SU-DHL-6 (cell line): ENCODE measurements around the gene NAT14.

Experiments used
- H2AFZ ChIP-seq: fragments of 200-600 bp; sonication (generic); 2 replicates; pipeline ENCODE4 v1.6.1; 2014; ENCODE audit warnings: low read depth, mild to moderate bottlenecking, moderate library complexity, mixed read lengths, antibody characterized with exemption, low read length; ENCODE audit not compliant: severe bottlenecking
- H3F3A ChIP-seq: fragments of 200-600 bp; shearing (Covaris generic); 2 replicates; pipeline ENCODE4 v1.6.0; 2016; ENCODE audit warnings: antibody characterized with exemption, mild to moderate bottlenecking; ENCODE audit not compliant: insufficient read depth
- H3K27ac ChIP-seq: fragments of 200-600 bp; sonication (generic); 2 replicates; pipeline ENCODE4 v1.5.1; 2016; ENCODE audit warnings: low read depth, mild to moderate bottlenecking, low read length, moderate library complexity, mixed read lengths
- H3K27me3 ChIP-seq: fragments of 200-600 bp; sonication (generic), shearing (Covaris generic); 2 replicates; pipeline ENCODE4 v1.6.0; 2014; ENCODE audit warnings: mild to moderate bottlenecking, low read length
- H3K36me3 ChIP-seq: fragments of 200-600 bp; sonication (generic); 2 replicates; pipeline ENCODE4 v1.6.1; 2014; ENCODE audit warnings: mild to moderate bottlenecking, low read length, mixed read lengths
- H3K4me2 ChIP-seq: fragments of 300-600, 200-600 bp; shearing (Covaris generic), sonication (generic); 2 replicates; pipeline ENCODE4 v1.6.0; 2014; ENCODE audit warnings: low read length, low read depth, mild to moderate bottlenecking; ENCODE audit not compliant: poor library complexity, severe bottlenecking
- H3K4me3 ChIP-seq: fragments of 200-600 bp; sonication (generic); 2 replicates; pipeline ENCODE4 v1.5.1; 2014; ENCODE audit warnings: antibody characterized with exemption, low read length, mild to moderate bottlenecking, mixed read lengths; ENCODE audit not compliant: insufficient read depth, poor library complexity, severe bottlenecking
- H3K79me2 ChIP-seq: fragments of 200-600 bp; sonication (generic); 2 replicates; pipeline ENCODE4 v1.6.1; 2014; ENCODE audit warnings: mild to moderate bottlenecking, low read length, moderate library complexity; ENCODE audit not compliant: insufficient read depth
- H3K9ac ChIP-seq: fragments of 200-600 bp; sonication (generic); 2 replicates; pipeline ENCODE4 v1.7.0; 2014; ENCODE audit warnings: mild to moderate bottlenecking, low read length
- H3K9me2 ChIP-seq: fragments of 200-600 bp; sonication (generic); replicated peaks from 2 replicates; pipeline ENCODE4 v1.6.1; 2014; ENCODE audit warnings: low read length; ENCODE audit not compliant: insufficient read depth
- H3K9me3 ChIP-seq: fragments of 200-600 bp; sonication (generic); 2 replicates; pipeline ENCODE4 v1.6.1; 2014; ENCODE audit warnings: low read length, mixed read lengths; ENCODE audit not compliant: insufficient read depth
- H4K20me1 ChIP-seq: fragments of 200-600 bp; sonication (generic); 2 replicates; pipeline ENCODE4 v1.6.1; 2014; ENCODE audit warnings: low read depth, mild to moderate bottlenecking, antibody characterized with exemption, low read length, moderate library complexity, mixed read lengths
- EZH2phosphoT487 ChIP-seq: fragments of 200-600 bp; sonication (generic), shearing (Covaris generic); conservative IDR thresholded peaks from 2 replicates; pipeline ENCODE4 v1.6.1; 2018; ENCODE audit warnings: mild to moderate bottlenecking, antibody characterized with exemption, low read length, moderate library complexity, mixed read lengths
- TF ChIP-seq, protein P1 (sequence below): fragments of 200-600 bp; sonication (generic); IDR thresholded peaks from one replicate; pipeline ENCODE4 v1.5.1; 2017; ENCODE audit warnings: antibody characterized with exemption, mild to moderate bottlenecking, low read length, moderate library complexity; ENCODE audit not compliant: insufficient read depth, poor library complexity, severe bottlenecking

Gene NAT14

DNA sequence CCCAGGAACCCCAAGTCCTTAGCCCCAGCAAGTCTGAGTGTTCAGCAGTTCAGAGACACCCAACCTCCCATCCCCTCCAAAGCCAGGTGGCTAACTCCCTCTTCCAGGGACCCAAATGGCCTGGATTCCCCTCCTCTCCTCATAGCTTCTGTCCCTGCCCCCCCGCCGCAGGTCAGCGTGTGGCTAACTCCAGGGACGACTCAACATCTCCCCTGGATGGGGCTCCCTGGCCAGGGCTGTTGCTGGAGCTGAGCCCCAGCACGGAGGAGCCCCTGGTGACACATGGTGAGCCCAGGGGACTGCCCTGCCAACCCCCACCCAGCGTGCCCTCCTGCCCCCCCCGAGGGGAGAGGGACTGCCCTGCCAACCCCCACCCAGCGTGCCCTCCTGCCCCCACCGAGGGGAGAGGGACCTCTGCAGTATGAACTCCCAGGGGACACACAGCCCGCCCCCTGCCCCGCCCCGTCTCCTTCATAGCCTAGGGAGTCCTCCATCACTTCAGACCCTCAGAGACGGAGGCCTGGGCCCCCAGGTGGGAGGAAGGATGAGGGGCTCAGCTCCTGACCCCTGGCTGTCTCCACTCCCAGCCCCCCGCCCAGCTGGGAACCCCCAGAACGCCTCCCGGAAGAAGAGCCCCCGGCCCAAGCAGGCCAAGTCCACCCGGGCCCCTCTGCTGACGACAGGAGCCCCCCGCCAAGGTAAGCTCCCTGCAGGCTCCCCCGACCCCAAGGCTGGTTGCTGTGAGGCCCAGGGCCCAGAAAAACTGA lies 4.9 kb downstream of the NAT14 start:
- Histone ChIP-seq H3K36me3 (no peaks in the 10 kb centered on the region), H3K9ac (no peak overlapping the region), H4K20me1 (no peaks in the 10 kb centered on the region), H3K4me3 (no peak overlapping the region), H3K27ac (no peak overlapping the region), H3K79me2 (no peaks in the 10 kb centered on the region), H3K9me2 (no peaks in the 10 kb centered on the region), H2AFZ (no peak overlapping the region), H3K27me3 (no peaks in the 10 kb centered on the region), H3F3A (0 out of 2 replicates have a peak, but pooled peaks cover 3% of the 10 kb centered on the region), H3K9me3 (no peaks in the 10 kb centered on the region), H3K4me2 (no peak overlapping the region)
- no peak for TF ChIP-seq EZH2phosphoT487
- TF ChIP-seq, protein P1, sequence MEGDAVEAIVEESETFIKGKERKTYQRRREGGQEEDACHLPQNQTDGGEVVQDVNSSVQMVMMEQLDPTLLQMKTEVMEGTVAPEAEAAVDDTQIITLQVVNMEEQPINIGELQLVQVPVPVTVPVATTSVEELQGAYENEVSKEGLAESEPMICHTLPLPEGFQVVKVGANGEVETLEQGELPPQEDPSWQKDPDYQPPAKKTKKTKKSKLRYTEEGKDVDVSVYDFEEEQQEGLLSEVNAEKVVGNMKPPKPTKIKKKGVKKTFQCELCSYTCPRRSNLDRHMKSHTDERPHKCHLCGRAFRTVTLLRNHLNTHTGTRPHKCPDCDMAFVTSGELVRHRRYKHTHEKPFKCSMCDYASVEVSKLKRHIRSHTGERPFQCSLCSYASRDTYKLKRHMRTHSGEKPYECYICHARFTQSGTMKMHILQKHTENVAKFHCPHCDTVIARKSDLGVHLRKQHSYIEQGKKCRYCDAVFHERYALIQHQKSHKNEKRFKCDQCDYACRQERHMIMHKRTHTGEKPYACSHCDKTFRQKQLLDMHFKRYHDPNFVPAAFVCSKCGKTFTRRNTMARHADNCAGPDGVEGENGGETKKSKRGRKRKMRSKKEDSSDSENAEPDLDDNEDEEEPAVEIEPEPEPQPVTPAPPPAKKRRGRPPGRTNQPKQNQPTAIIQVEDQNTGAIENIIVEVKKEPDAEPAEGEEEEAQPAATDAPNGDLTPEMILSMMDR: no peak

DNA sequence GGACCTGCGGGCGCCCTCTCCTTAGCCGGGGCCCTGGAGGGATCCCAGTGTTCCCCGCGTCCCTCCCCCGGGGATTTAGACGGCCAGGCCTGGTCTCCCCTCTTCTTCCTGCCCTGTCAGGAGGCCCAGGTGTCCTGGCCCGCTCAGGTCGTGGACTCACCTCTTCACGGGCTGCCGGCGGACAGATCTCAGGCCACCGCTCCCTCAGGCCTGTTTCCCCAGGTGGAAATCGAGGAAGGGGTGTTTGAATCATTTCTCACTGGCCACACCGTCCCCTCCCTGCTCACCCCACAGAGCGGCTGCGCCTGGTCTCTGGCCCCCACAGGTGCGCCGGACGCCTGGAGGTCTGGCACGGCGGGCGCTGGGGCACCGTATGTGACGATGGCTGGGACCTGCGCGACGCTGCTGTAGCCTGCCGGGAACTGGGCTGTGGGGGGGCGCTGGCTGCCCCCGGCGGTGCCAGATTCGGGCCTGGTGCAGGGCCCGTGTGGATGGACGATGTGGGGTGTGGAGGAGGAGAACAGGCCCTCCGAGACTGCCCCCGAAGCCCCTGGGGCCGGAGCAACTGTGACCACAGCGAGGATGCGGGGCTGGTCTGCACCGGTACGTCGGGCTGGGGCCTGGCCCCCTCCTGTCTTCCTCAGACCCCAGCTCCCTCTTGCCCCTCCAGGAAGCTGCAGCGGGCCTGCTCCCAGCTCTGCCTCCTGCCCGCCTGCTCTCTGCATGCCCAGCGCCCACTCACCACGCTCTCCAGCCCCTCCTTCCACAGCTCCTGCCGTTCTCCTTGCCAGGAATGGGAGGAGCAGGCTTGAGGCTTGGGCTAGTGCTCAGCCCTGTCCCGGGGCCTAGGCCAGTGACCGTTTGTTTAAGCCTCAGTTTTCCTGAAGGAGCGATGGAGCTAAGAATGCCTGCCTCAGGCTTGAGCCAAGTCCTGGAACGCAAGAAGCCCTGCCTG lies 5.8 kb downstream of the NAT14 start:
- Histone ChIP-seq H3K4me3 (no peak overlapping the region), H2AFZ (no peak overlapping the region), H4K20me1 (no peaks in the 10 kb centered on the region), H3K36me3 (no peaks in the 10 kb centered on the region), H3K27ac (no peak overlapping the region), H3K9me3 (no peaks in the 10 kb centered on the region), H3K4me2 (no peak overlapping the region), H3F3A (0 out of 2 replicates have a peak, but pooled peaks cover 3% of the 10 kb centered on the region), H3K9me2 (no peaks in the 10 kb centered on the region), H3K9ac (no peak overlapping the region), H3K27me3 (no peaks in the 10 kb centered on the region), H3K79me2 (no peaks in the 10 kb centered on the region)
- TF ChIP-seq, protein P1: no peak
- TF ChIP-seq EZH2phosphoT487: no peak

DNA sequence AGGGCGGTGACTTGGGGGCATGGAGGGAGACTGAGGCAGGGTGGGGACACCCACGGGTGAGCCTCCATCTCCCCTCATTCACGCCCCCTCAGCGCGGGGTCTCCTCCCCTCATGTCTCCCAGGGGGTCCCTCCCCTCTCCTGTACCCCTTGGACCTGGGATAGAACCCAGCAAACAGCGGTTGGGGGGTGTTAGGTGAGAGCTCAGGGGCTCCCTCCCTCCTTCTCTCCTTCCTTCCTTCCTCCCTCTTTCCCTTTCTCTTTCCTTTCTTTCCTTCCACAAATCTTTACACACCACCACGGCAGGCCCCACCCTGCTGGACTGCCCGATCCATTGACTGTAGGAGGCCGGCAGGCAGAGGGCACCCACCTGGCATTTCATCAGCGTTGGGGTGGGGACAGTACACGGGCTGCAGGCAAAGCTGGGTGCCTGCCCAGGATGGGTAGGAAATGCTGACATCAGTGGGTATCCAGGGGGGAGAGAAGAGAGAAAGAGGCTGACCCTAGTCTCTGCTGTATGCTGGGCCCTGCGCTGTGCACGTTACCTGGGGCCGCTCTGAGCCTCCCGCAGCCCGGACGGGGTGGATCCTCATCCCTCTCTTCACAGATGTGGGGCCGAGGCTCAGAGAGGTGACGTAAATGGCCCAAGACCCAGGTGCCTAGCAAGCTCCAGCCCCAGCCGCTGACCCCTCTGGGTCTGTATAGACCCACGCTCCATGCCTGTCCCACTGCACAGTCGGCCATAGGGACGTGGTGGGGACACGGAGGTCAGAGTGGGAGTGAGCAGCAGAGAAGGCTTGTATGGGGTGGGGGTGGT lies 6.8 kb downstream of the NAT14 start:
- Histone ChIP-seq H3K27me3 (no peaks in the 10 kb centered on the region), H3K4me2 (no peak overlapping the region), H4K20me1 (no peaks in the 10 kb centered on the region), H3K36me3 (no peaks in the 10 kb centered on the region), H2AFZ (no peak overlapping the region), H3K9me3 (no peaks in the 10 kb centered on the region), H3K9ac (no peak overlapping the region), H3K4me3 (no peak overlapping the region), H3F3A (0 out of 2 replicates have a peak, but pooled peaks cover 3% of the 10 kb centered on the region), H3K27ac (no peak overlapping the region), H3K79me2 (no peaks in the 10 kb centered on the region), H3K9me2 (no peaks in the 10 kb centered on the region)
- TF ChIP-seq, protein P1: no peak
- TF ChIP-seq EZH2phosphoT487: no peak
